CD4-positive, alpha-beta memory T cell (primary cell): ENCODE measurements around the gene C21orf91. TPM values are rescaled to one million over a fixed set of nuclear protein-coding genes. Genes with fewer than 3 reads are reported as not detected.

ENCODE experiments used
- CTCF ChIA-PET: fragments of 350-600 bp; sonication (Branson Sonifier 250); formaldehyde crosslinking; loops from one replicate; lab custom pipeline; 2021; ENCODE audit warnings: inconsistent platforms; ENCODE audit not compliant: partially characterized antibody; lab: Charles Lee
- POLR2A ChIA-PET: fragments of 350-600 bp; sonication (Branson Sonifier 250); formaldehyde crosslinking; loops from one replicate; lab custom pipeline; 2021; ENCODE audit not compliant: partially characterized antibody; lab: Charles Lee
- DNase-seq, 5 donors: peaks; one replicate each; pipeline versions ENCODE4 v3.0.0 to v3.0.0-alpha.2; 2020 to 2022; ENCODE audit warnings: mixed read lengths in 1 of 5
- H3K27ac ChIP-seq: one replicate; pipeline ENCODE4 v1.7.0; 2013; ENCODE audit warnings: low read depth, low read length
- H3K27me3 ChIP-seq: 2 replicates; pipeline ENCODE4 v1.7.0; 2013; ENCODE audit warnings: mild to moderate bottlenecking, low read length, moderate library complexity; ENCODE audit not compliant: insufficient read depth
- H3K36me3 ChIP-seq: 2 replicates; pipeline ENCODE4 v1.7.0; 2013; ENCODE audit warnings: mild to moderate bottlenecking, low read length, moderate library complexity; ENCODE audit not compliant: insufficient read depth
- H3K4me1 ChIP-seq: 2 replicates; pipeline ENCODE4 v1.7.0; 2013; ENCODE audit warnings: mild to moderate bottlenecking, low read length, moderate library complexity; ENCODE audit not compliant: insufficient read depth
- H3K4me3 ChIP-seq, 2 donors: one replicate each; pipeline ENCODE4 v1.7.0; 2013; ENCODE audit warnings: low read length in 2 of 2, mild to moderate bottlenecking in 1 of 2
- H3K9me3 ChIP-seq, 2 donors: one replicate each; pipeline ENCODE4 v1.7.0; 2013; ENCODE audit warnings: low read length in 2 of 2, control low read depth in 1 of 2; ENCODE audit not compliant: control insufficient read depth in 1 of 2
- H3K27ac Mint-ChIP-seq, 7 donors: one replicate each; pipeline ENCODE4 v1.8.0; 2020 to 2021; ENCODE audit warnings: mixed read lengths in 7 of 7, mild to moderate bottlenecking in 6 of 7, inconsistent platforms in 3 of 7, moderate library complexity in 3 of 7
- H3K27me3 Mint-ChIP-seq, 2 donors: one replicate each; pipeline ENCODE4 v1.8.0; 2020 to 2021; ENCODE audit warnings: mixed read lengths in 2 of 2
- H3K36me3 Mint-ChIP-seq, 2 donors: one replicate each; pipeline ENCODE4 v1.8.0; 2020 to 2021; ENCODE audit warnings: mixed read lengths in 2 of 2, inconsistent platforms in 1 of 2, mild to moderate bottlenecking in 1 of 2
- H3K4me1 Mint-ChIP-seq, 4 donors: one replicate each; pipeline ENCODE4 v1.8.0; 2020 to 2021; ENCODE audit warnings: mixed read lengths in 4 of 4, mild to moderate bottlenecking in 1 of 4
- H3K4me3 Mint-ChIP-seq, 8 donors: one replicate each; pipeline ENCODE4 v1.8.0; 2020 to 2021; ENCODE audit warnings: mixed read lengths in 8 of 8, mild to moderate bottlenecking in 7 of 8, moderate library complexity in 6 of 8, inconsistent platforms in 3 of 8
- H3K9me3 Mint-ChIP-seq, 8 donors: one replicate each; pipeline ENCODE4 v1.8.0; 2020 to 2021; ENCODE audit warnings: mixed read lengths in 8 of 8, mild to moderate bottlenecking in 5 of 8, inconsistent platforms in 3 of 8, moderate library complexity in 1 of 8
- intact Hi-C: fragments of 100-400 bp; cut with micrococcal nuclease; formaldehyde crosslinking; loops from one replicate; pipeline ENCODE4 v1.15.1; 2023
- polyA plus RNA-seq, 2 donors: library from polyadenylated mRNA; unstranded; fragments of 300-500 nt; fragmentation: Illumina TruSeq; gene quantifications; one replicate each; pipeline ENCODE4 v1.2.3, GENCODE V29; 2021
- total RNA-seq, 2 experiments: library from RNA; stranded (reverse); gene quantifications; one replicate each; pipeline ENCODE4 v1.2.3, GENCODE V29; 2021

C21orf91 gene
- total and polyA plus RNA-seq, 4 experiments from 2014 or later = 38.5 to 80.5 (median 63.3) TPM

DNA sequence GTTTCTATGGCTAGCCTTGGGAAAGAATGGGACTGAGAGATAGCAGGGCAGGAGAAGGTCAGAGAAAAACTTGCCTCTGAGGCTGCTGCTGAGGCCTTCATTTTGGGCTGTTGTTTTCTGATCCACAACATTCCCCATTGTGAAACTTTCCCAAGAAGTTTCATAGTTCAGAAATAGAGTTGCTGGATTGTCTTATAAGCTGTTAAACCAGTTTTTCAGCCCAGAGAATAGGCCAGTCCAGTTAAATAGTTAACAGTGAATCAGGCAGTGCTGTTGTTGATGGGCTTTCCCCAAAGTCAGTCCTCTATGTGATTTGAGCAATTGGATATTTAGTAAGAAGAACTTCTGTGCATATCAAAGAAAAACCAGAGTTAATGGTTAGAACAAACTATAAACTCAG, 77.0 kb downstream of the C21orf91 start:
- intact Hi-C loops = loop anchor here (5.0 kb wide), 1 partner anchor 35 kb away; no protein-coding TSS in a partner anchor
- H3K4me3 ChIP-seq = no peak overlapping the region
- H3K4me1 Mint-ChIP-seq = peaks cover 0 to 12% (median 4%) of the 10 kb centered on the region in 4 donors
- peaks cover 0 to 4% of the 10 kb centered on the region in 2 donors for H3K36me3 Mint-ChIP-seq
- no peaks in the 10 kb centered on the region for H3K36me3 ChIP-seq
- no peak overlapping the region for H3K27ac ChIP-seq
- ChIA-PET CTCF (no interaction called here), POLR2A (no interaction called here)
- H3K4me3 Mint-ChIP-seq = no peak overlapping the region
- H3K9me3 Mint-ChIP-seq = peaks cover 0 to 3% (median 0%) of the 10 kb centered on the region in 8 donors
- no peaks in the 10 kb centered on the region for H3K9me3 ChIP-seq
- no peaks in the 10 kb centered on the region for H3K27me3 Mint-ChIP-seq
- no peak for DNase-seq
- no peak overlapping the region for H3K27ac Mint-ChIP-seq
- H3K27me3 ChIP-seq = no peaks in the 10 kb centered on the region
- H3K4me1 ChIP-seq = no peaks in the 10 kb centered on the region

Other genes starting within 250 kb of the C21orf91 start
- gene BTG3, start 206.5 kb downstream of the C21orf91 start, total RNA-seq = 10 to 100 TPM; 19.2 to 20.6 TPM
- 10 to 100 TPM in 1 of 2 donors, 1 to 10 TPM in 1; 9.7 to 12.6 TPM for gene BTG3, start 206.5 kb downstream of the C21orf91 start, polyA plus RNA-seq